ENCODE results near the gene MCC.

Gene MCC

DNA sequence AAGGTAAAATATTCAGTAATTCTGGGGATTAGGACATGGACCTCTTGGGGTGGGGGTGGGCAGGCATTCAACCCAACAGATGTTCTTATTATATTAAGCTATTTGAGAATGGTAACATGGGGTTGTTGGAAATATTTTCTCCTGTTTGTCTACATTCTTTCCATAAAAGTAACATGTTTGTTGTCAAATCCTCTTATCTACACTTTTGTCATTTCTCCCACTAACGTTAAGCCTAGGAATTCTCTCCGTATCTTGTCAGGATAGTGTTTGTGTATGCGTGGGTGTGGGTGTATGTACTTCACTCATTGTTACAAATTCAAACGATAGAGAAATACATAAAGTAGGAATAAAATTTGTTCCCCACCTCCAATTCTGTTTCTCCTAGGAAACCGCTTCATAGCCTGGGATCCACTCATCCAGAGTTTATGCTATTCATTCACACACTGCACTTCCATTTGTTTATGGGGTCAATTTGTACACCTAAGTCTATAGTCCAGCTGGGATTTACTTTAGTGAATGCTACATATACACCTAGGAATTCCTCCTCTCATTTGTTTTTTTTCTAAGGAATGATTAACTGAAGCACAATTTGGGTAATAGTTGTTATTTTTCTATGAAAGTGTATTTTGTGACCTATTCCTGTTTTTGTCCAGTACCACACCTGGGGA, 294.8 kb downstream of the MCC start:
- no peak for FAIRE-seq
- no peak for DNase-seq (ENCODE audit: insufficient read length, low spot score)
- TF ChIP-seq POLR2AphosphoS5 (IDR thresholded peaks at IDR 0.05; ENCODE audit: low read depth, low read length): no peak
- no peak for TF ChIP-seq SPI1 (IDR thresholded peaks at IDR 0.05; ENCODE audit: low read depth, low read length)
- no peak for TF ChIP-seq POLR2A (IDR thresholded peaks at IDR 0.05; ENCODE audit: low read depth, low read length)
- no peak for TF ChIP-seq POU2F2 (IDR thresholded peaks at IDR 0.05; ENCODE audit: low read depth, low read length)
- no peak for TF ChIP-seq TAF1 (IDR thresholded peaks at IDR 0.05; ENCODE audit: low read depth, low read length)
- no peak for TF ChIP-seq PAX5 (IDR thresholded peaks at IDR 0.05; ENCODE audit: insufficient read depth, low read length, severe bottlenecking)

GRCh38 chr5:113192541-113192940, 295.7 kb downstream of the MCC start:
- TF ChIP-seq POLR2A (IDR thresholded peaks at IDR 0.05; ENCODE audit: low read depth, low read length): no peak
- TF ChIP-seq POLR2AphosphoS5 (IDR thresholded peaks at IDR 0.05; ENCODE audit: low read depth, low read length): no peak
- TF ChIP-seq SPI1 (IDR thresholded peaks at IDR 0.05; ENCODE audit: low read depth, low read length): no peak
- no peak for TF ChIP-seq PAX5 (IDR thresholded peaks at IDR 0.05; ENCODE audit: insufficient read depth, low read length, severe bottlenecking)
- TF ChIP-seq TAF1 (IDR thresholded peaks at IDR 0.05; ENCODE audit: low read depth, low read length): no peak
- no peak for TF ChIP-seq POU2F2 (IDR thresholded peaks at IDR 0.05; ENCODE audit: low read depth, low read length)
- no peak for FAIRE-seq

GRCh38 chr5:113190347-113190746, 297.9 kb downstream of the MCC start:
- TF ChIP-seq TAF1 (IDR thresholded peaks at IDR 0.05; ENCODE audit: low read depth, low read length) (no peak), POLR2A (IDR thresholded peaks at IDR 0.05; ENCODE audit: low read depth, low read length) (no peak), POLR2AphosphoS5 (IDR thresholded peaks at IDR 0.05; ENCODE audit: low read depth, low read length) (no peak), SPI1 (IDR thresholded peaks at IDR 0.05; ENCODE audit: low read depth, low read length) (no peak), PAX5 (IDR thresholded peaks at IDR 0.05; ENCODE audit: insufficient read depth, low read length, severe bottlenecking) (no peak), POU2F2 (IDR thresholded peaks at IDR 0.05; ENCODE audit: low read depth, low read length) (no peak)
- FAIRE-seq (no peak), DNase-seq (ENCODE audit: insufficient read length, low spot score) (no peak)

More at GRCh38 chr5:113192541-113192940, 295.7 kb downstream of the MCC start:
- DNase-seq (ENCODE audit: insufficient read length, low spot score): no peak

DNA sequence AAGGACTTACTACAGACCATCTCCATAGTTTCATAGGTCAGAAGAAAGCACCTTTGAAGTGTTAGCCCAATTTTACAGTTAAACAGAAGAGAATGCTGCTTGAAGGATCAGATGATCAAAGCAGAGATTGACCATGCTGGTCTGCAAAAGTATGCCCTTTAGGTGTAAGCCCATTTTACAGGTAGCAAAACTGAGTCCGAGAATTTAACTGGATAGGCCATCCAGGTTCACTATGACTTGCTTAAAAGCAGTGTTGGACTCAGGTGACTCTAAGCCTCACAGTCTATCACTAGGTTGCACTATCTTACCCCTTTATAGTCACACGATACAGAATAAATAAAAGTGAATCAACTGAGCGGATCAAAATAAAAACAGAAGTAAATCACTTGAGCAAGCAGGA, 299.0 kb downstream of the MCC start:
- TF ChIP-seq POLR2A (IDR thresholded peaks at IDR 0.05; ENCODE audit: low read depth, low read length): no peak
- TF ChIP-seq TAF1 (IDR thresholded peaks at IDR 0.05; ENCODE audit: low read depth, low read length): no peak
- TF ChIP-seq PAX5 (IDR thresholded peaks at IDR 0.05; ENCODE audit: insufficient read depth, low read length, severe bottlenecking): no peak
- no peak for TF ChIP-seq SPI1 (IDR thresholded peaks at IDR 0.05; ENCODE audit: low read depth, low read length)
- no peak for TF ChIP-seq POU2F2 (IDR thresholded peaks at IDR 0.05; ENCODE audit: low read depth, low read length)
- no peak for TF ChIP-seq POLR2AphosphoS5 (IDR thresholded peaks at IDR 0.05; ENCODE audit: low read depth, low read length)
- DNase-seq (ENCODE audit: insufficient read length, low spot score): no peak
- FAIRE-seq: no peak

DNA sequence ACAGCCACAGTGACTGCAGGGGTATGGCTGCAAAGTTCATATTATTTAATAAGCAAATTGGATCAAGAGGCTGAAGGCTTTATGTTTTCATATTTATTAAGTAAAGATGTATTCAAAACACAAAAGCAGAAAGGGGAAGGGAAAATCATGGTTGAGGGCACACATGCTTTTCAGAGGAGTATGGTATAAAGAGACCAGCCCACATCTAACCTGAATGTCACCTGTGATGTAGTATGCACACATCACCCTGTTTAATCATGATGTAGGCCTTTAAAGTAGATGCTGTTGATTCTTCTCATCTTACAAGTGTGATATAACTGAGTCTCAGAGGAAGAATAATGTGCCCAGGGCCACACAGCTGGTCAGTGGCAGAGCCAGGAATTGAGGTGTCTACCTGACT, 299.8 kb downstream of the MCC start:
- FAIRE-seq: no peak
- TF ChIP-seq SPI1 (IDR thresholded peaks at IDR 0.05; ENCODE audit: low read depth, low read length) (no peak), TAF1 (IDR thresholded peaks at IDR 0.05; ENCODE audit: low read depth, low read length) (no peak), POU2F2 (IDR thresholded peaks at IDR 0.05; ENCODE audit: low read depth, low read length) (no peak), POLR2AphosphoS5 (IDR thresholded peaks at IDR 0.05; ENCODE audit: low read depth, low read length) (no peak), PAX5 (IDR thresholded peaks at IDR 0.05; ENCODE audit: insufficient read depth, low read length, severe bottlenecking) (no peak), POLR2A (IDR thresholded peaks at IDR 0.05; ENCODE audit: low read depth, low read length) (no peak)

DNA sequence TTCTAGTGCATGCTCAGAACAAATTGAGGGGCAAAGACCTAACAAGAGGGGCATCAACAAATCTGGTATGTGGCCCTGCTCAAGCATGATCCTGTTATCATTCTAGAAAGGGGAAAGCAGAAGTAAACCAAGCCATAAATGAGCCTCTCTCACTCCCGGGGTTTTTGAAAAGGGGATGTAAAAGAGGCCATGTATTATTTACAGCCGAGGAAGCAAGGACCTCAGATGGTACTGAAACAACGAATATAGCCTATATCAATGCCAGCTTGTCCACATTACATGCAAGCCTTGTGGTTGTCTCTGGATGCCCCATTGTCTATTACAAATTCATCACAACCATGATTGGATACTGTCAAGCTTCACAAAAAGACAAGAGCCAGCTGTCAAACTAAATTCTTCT, 300.3 kb downstream of the MCC start:
- no peak for TF ChIP-seq POLR2A (IDR thresholded peaks at IDR 0.05; ENCODE audit: low read depth, low read length)
- TF ChIP-seq POLR2AphosphoS5 (IDR thresholded peaks at IDR 0.05; ENCODE audit: low read depth, low read length): no peak
- no peak for TF ChIP-seq PAX5 (IDR thresholded peaks at IDR 0.05; ENCODE audit: insufficient read depth, low read length, severe bottlenecking)
- no peak for DNase-seq (ENCODE audit: insufficient read length, low spot score)
- FAIRE-seq: no peak

More for the DNA sequence above, 299.8 kb downstream of the MCC start:
- no peak for DNase-seq (ENCODE audit: insufficient read length, low spot score)

DNA sequence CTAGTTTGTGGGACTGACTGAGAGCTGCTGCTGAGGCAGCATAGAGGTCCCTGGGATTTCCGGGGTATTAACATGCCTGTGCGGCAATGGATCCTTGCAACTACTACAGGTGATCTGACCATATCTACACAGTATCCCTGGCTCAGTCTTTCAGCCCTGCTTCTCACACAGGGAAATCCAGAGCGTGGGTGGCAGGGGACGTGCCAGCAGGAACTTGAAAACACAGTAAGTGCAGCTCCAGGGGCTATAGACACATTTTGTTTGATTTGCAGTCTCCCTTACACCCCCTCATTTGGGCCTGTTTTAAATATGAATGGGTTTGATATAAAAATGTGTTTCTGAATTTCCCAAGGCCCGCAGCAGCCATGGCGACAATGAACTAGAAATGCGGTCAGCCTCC, 302.2 kb downstream of the MCC start:
- no peak for TF ChIP-seq POLR2A (IDR thresholded peaks at IDR 0.05; ENCODE audit: low read depth, low read length)
- TF ChIP-seq POLR2AphosphoS5 (IDR thresholded peaks at IDR 0.05; ENCODE audit: low read depth, low read length): no peak
- no peak for TF ChIP-seq TAF1 (IDR thresholded peaks at IDR 0.05; ENCODE audit: low read depth, low read length)
- no peak for TF ChIP-seq POU2F2 (IDR thresholded peaks at IDR 0.05; ENCODE audit: low read depth, low read length)
- no peak for TF ChIP-seq SPI1 (IDR thresholded peaks at IDR 0.05; ENCODE audit: low read depth, low read length)
- TF ChIP-seq PAX5 (IDR thresholded peaks at IDR 0.05; ENCODE audit: insufficient read depth, low read length, severe bottlenecking): no peak
- FAIRE-seq: no peak

GRCh38 chr5:113183694-113184093, 304.6 kb downstream of the MCC start:
- DNase-seq (ENCODE audit: insufficient read length, low spot score) (no peak), FAIRE-seq (no peak)
- TF ChIP-seq POLR2A (IDR thresholded peaks at IDR 0.05; ENCODE audit: low read depth, low read length): no peak
- TF ChIP-seq PAX5 (IDR thresholded peaks at IDR 0.05; ENCODE audit: insufficient read depth, low read length, severe bottlenecking): no peak
- TF ChIP-seq SPI1 (IDR thresholded peaks at IDR 0.05; ENCODE audit: low read depth, low read length): no peak
- no peak for TF ChIP-seq TAF1 (IDR thresholded peaks at IDR 0.05; ENCODE audit: low read depth, low read length)
- TF ChIP-seq POLR2AphosphoS5 (IDR thresholded peaks at IDR 0.05; ENCODE audit: low read depth, low read length): no peak
- no peak for TF ChIP-seq POU2F2 (IDR thresholded peaks at IDR 0.05; ENCODE audit: low read depth, low read length)

More for the DNA sequence above, 302.2 kb downstream of the MCC start:
- no peak for DNase-seq (ENCODE audit: insufficient read length, low spot score)

GRCh38 chr5:113182658-113183344, 305.5 kb downstream of the MCC start:
- FAIRE-seq: no peak
- no peak for TF ChIP-seq TAF1 (IDR thresholded peaks at IDR 0.05; ENCODE audit: low read depth, low read length)
- TF ChIP-seq PAX5 (IDR thresholded peaks at IDR 0.05; ENCODE audit: insufficient read depth, low read length, severe bottlenecking): no peak
- no peak for TF ChIP-seq SPI1 (IDR thresholded peaks at IDR 0.05; ENCODE audit: low read depth, low read length)
- no peak for TF ChIP-seq POU2F2 (IDR thresholded peaks at IDR 0.05; ENCODE audit: low read depth, low read length)
- TF ChIP-seq POLR2A (IDR thresholded peaks at IDR 0.05; ENCODE audit: low read depth, low read length): no peak
- TF ChIP-seq POLR2AphosphoS5 (IDR thresholded peaks at IDR 0.05; ENCODE audit: low read depth, low read length): no peak
- DNase-seq (ENCODE audit: insufficient read length, low spot score): no peak

Data from GM12891 (cell line).